NCI-H82 treated with DMSO at 0.1 percent for 48 hours (cell line): ENCODE results near the gene SEC22B.
"Not testable (repeated sequence)": the region's sequence is repeated elsewhere in the genome, so short reads cannot be mapped to it uniquely, and the experiment has no call there.

Experiments used
- DNase-seq: peaks from one replicate; lab custom pipeline; 2025; ENCODE audit not compliant: unreplicated experiment; lab: John Stamatoyannopoulos, UW

The SEC22B gene

GRCh38 chr1:120117371-120118177, 58.7 kb downstream of the SEC22B start:
- not testable (repeated sequence) for DNase-seq

- DNase-seq, result not testable (repeated sequence)
Measured at GRCh38 chr1:120116094-120116493, 60.2 kb downstream of the SEC22B start.

GRCh38 chr1:120113134-120113533, 63.2 kb downstream of the SEC22B start:
- DNase-seq, result not testable (repeated sequence)

GRCh38 chr1:120112212-120112611, 64.1 kb downstream of the SEC22B start:
- DNase-seq, result not testable (repeated sequence)

- DNase-seq, result not testable (repeated sequence)
Measured at GRCh38 chr1:120111771-120112170, 64.5 kb downstream of the SEC22B start.

- not testable (repeated sequence) for DNase-seq
Measured at GRCh38 chr1:120111008-120111407, 65.3 kb downstream of the SEC22B start.

- not testable (repeated sequence) for DNase-seq
Measured at GRCh38 chr1:120109656-120110055, 66.7 kb downstream of the SEC22B start.

GRCh38 chr1:120109180-120109579, 67.1 kb downstream of the SEC22B start:
- not testable (repeated sequence) for DNase-seq

- DNase-seq, result not testable (repeated sequence)
Measured at GRCh38 chr1:120105288-120105687, 71.0 kb downstream of the SEC22B start.

GRCh38 chr1:120103768-120104167, 72.6 kb downstream of the SEC22B start:
- DNase-seq, result not testable (repeated sequence)

- not testable (repeated sequence) for DNase-seq
Measured at GRCh38 chr1:120101593-120101992, 74.7 kb downstream of the SEC22B start.
